HG03159 (cell line): ENCODE measurements around the gene NLGN2.

Source experiments
- ATAC-seq: cut with Tn5 transposase; IDR thresholded peaks from one replicate; pipeline ENCODE4 v1.9.1; 2021; ENCODE audit warnings: mild to moderate bottlenecking, moderate library complexity; ENCODE audit not compliant: unreplicated experiment

The NLGN2 gene

DNA sequence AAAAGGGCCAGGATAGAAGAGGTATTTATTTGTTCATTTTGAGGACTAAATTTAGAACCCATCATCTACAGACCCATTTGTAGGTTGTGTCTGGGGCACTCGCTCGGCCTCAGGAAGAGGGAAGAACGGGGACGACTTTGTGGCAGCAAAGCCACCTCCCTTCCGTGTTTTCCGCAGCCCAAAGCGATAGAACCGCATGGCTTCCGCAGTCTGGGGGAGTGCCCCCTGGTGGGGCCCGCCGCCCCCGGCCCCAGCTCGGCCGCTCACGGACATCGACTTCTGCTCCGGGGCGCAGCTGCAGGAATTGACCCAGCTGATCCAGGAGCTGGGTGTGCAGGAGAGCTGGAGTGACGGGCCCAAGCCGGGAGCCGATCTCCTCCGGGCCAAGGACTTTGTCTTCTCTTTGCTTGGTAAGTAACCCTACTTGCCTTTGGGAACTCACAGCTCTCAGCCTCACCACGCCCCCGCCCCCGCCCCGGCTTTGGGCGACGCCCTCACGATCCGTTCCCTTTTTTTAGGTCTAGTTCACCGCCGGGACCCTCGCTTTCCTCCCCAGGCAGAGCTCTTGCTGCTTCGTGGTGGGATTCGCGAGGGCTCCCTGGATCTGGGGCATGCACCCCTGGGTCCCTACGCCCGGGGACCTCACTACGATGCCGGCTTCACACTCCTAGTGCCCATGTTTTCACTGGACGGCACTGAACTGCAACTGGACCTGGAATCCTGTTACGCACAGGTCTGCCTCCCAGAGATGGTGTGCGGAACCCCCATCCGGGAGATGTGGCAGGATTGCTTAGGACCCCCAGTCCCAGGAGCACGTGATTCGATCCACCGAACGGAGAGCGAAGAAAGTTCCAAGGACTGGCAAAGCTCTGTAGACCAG is 28.3 kb downstream of the NLGN2 start:
- peak; percentile 12 for ATAC-seq

DNA sequence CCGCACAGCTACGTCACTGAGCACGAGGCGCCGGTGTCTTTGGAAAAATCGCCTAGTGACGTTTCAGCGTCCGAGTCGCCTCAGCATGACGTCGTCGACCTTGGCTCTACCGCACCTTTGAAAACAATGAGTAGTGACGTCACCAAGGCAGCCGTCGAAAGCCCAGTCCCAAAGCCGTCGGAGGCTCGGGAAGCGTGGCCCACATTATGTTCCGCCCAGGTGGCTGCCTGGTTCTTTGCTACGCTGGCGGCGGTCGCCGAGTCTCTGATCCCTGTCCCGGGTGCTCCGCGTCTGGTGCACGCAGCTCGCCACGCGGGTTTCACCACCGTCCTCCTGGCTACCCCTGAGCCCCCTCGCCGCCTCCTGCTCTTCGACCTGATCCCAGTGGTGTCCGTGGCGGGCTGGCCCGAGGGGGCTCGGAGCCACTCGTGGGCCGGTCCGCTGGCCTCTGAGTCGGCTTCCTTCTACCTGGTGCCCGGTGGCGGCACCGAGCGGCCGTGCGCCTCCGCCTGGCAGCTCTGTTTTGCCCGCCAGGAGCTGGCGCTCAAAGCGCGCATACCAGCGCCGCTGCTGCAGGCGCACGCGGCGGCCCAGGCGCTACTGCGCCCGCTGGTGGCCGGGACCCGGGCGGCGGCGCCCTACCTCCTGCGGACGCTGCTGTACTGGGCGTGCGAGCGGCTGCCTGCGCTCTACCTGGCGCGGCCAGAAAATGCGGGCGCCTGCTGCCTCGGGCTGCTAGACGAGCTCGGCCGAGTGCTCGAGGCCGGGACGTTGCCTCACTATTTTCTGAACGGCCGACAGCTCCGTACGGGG is 29.1 kb downstream of the NLGN2 start:
- no peak for ATAC-seq

DNA sequence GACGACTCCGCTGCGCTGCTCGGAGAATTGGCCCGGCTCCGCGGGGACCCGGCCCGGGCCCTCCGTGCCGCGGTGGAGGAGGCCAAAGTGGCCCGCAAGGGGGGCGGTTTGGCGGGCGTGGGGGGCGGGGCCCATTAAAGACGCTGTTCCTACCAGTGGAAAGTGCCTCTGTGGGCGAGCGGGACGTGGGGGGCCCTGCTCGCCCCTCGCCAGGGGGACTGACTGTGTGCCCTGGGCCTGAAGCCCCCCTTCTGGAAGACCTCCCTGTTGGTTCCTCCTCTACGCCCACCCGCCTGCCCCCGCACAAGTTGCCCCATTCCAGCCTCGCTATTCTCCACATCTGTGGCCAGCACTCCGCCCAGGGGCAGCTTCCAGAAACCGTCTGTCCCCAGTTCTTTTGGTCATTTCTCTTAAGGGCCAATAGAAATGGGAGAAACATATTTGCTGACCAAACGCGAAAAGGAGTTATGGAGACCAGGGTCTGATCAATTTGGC is 29.8 kb downstream of the NLGN2 start:
- no peak for ATAC-seq

- ATAC-seq: no peak
Measured at GRCh38 chr17:7437950-7438614, 30.4 kb downstream of the NLGN2 start.

- no peak for ATAC-seq
Measured at GRCh38 chr17:7438656-7439460, 31.2 kb downstream of the NLGN2 start.

- no peak for ATAC-seq
Measured at GRCh38 chr17:7439462-7440112, 31.9 kb downstream of the NLGN2 start, which contains the start of gene FGF11. TSS of gene FGF11 (plus strand) at chr17:7439512. CDS start at chr17:7439621, 109 bp downstream.

DNA sequence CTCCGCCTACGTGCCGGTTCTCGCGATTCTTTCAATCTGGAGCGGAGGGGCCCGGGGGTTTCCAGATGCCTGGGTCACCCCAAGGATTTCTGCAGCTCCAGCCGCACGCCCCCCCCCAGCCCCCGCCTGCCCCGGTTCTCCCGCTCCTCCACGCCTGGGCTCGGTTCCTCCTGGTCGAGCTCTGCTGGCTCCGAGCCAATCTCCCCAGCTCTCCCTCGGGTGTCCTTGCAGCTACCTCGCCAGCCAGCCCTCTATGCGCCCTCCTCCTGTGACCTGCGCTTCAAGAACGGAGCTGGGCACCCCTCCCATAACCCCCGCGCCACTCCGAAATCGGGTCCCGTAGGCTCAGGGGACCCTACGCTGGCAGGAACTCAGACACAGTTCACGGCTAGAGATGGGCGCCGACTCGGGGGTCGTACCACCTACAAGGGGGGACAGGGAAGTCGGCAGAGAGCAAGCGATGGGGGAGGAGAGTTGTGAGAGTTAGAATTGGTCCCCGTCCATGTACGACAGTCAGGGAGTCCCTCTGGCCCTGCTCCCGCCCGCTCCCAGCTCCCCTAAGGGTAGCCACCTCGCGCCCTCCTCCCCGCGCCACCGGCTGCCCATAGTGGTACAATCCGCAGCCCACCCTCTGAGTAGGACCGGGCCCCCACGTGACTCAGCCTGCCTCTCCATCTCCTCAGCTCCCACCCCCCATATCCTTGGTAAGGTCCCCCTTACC is 32.6 kb downstream of the NLGN2 start:
- ATAC-seq: no peak

DNA sequence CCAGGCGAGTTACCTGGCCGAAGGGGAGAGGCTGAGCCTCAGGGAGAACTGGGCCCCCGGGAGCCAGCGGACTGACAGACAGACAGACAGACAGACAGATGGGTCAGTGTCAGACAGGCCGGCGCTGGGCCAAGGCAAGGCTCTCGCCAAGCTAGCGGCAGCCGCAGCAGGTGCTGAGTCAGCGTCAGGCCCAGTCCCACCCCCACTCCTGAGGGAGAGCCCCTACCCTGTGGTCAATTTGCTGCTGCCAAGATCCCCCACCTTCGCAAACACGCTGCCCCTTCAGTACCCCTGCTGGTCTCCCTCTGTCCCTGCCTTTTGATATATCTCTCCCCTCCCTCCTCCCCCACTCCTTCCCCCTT is 33.2 kb downstream of the NLGN2 start:
- no peak for ATAC-seq

DNA sequence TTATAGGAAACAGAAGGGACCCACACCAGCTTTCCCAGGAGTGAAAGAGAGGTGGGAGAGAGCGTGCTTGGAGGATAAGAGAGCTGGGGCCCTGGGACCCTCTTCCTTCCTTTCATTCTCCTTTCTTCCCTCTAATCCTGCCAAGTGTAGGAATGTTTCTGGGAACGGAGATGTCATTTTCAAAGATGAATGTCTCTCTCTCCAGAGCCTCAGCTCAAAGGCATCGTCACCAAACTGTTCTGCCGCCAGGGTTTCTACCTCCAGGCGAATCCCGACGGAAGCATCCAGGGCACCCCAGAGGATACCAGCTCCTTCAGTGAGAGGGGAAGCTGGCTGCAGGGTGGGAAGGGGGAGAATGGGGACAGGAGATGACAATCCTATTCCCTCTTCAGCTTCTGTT is 33.6 kb downstream of the NLGN2 start:
- ATAC-seq: no peak

DNA sequence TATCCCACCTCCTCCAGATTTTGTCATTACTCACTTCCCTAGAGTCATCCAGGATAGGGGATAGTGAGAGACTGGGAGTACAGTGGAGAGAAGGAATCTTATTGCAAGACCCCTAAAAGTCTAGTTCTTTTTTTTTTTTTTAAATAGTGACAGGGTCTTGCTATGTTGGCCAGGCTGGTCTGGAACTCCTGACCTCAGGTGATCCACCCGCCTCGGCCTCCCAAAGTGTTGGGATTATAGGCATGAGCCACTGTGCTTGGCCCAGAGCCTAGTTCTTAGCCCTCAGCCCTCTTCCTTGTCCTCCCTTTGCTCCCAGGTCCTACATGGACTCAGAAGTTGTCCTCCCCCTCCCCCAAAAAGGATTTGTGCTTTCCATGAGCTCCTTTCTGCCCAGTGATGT is 34.5 kb downstream of the NLGN2 start:
- ATAC-seq: no peak

- ATAC-seq: no peak
Measured at GRCh38 chr17:7443499-7444485, 36.1 kb downstream of the NLGN2 start.

GRCh38 chr17:7444682-7445618 is 37.3 kb downstream of the NLGN2 start, which contains the start of gene CHRNB1:
TSS of gene CHRNB1 (plus strand) at chr17:7445061. CDS start at chr17:7445128, 67 bp downstream.
- no peak for ATAC-seq

DNA sequence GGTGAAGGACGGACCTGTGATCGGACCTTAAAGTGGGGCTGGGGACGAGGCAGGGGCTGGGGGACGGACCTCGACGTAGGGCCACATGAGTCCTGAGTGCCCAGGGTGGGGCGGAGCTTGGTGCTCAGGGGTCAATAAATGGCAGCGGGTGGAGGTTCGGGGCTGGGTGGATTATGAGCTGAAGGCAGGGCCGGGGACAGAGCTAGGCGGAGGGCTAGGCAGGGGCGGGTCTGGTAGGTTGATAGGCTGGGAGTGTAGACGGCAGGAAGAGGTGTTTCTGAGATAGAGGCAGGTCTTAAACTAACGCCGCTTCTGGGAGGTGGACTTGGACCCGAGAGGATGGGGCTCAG is 37.9 kb downstream of the NLGN2 start:
- no peak for ATAC-seq

- no peak for ATAC-seq
Measured at GRCh38 chr17:7448461-7448860, 40.8 kb downstream of the NLGN2 start.

GRCh38 chr17:7459961-7460545 is 52.4 kb downstream of the NLGN2 start:
- no peak for ATAC-seq

GRCh38 chr17:7460850-7461660 is 53.4 kb downstream of the NLGN2 start:
- no peak for ATAC-seq
